Melanocyte of skin (primary cell): ENCODE measurements around the gene ABHD5. TPM values are rescaled to one million over a fixed set of nuclear protein-coding genes. Genes with fewer than 3 reads are reported as not detected.

Experiments used
- total RNA-seq, 2 donors: library from RNA; depleted of rRNA; stranded (reverse); fragments of >200 nt; gene quantifications; 2 replicates each; pipeline ENCODE4 v1.2.3, GENCODE V29; 2012

ABHD5 gene
- total RNA-seq = 10 to 100 TPM in 1 of 2 donors, 1 to 10 TPM in 1; 10.0 to 15.0 TPM

GRCh38 chr3:43690400-43691119 lies at the start of gene ABHD5:
TSS of gene ABHD5 (plus strand) at chr3:43690938. CDS start at chr3:43690993, 55 bp downstream.

Other genes with a start within 250 kb of the ABHD5 start
- 10 to 100 TPM; 19.3 TPM for gene ANO10, start 68.9 kb upstream of the ABHD5 start, total RNA-seq